Natural killer cell (primary cell): Measurements from ENCODE around the gene CACNA1D. TPM values are rescaled to one million over a fixed set of nuclear protein-coding genes. Genes with fewer than 3 reads are reported as not detected.
"Not testable (repeated sequence)": the region's sequence is repeated elsewhere in the genome, so short reads cannot be mapped to it uniquely, and the experiment has no call there.

Experiments used
- ATAC-seq, 3 donors: fragments of 150-1000 bp in 2 of 3; fragments of 200-7000 bp in 1 of 3; cut with Tn5 transposase; 1 replicate in 1 of 3; 2 replicates in 2 of 3; pipeline ENCODE4 v1.10.0; 2021; ENCODE audit warnings: mild to moderate bottlenecking in 2 of 3, moderate library complexity in 2 of 3
- DNase-seq, 2 donors: peaks; one replicate each; pipeline versions ENCODE4 v3.0.0 to v3.0.0-alpha.2; 2013 to 2021; ENCODE audit warnings: mixed read lengths in 1 of 2
- H3K27ac ChIP-seq: one replicate; pipeline ENCODE4 v1.5.1; 2013; ENCODE audit warnings: mild to moderate bottlenecking, low read length
- H3K27me3 ChIP-seq: one replicate; pipeline ENCODE4 v1.6.1; 2013; ENCODE audit warnings: low read length; ENCODE audit not compliant: control insufficient read depth, insufficient read depth
- H3K36me3 ChIP-seq: one replicate; pipeline ENCODE4 v1.6.1; 2013; ENCODE audit warnings: low read length; ENCODE audit not compliant: control insufficient read depth, insufficient read depth
- H3K4me1 ChIP-seq: one replicate; pipeline ENCODE4 v1.6.1; 2013; ENCODE audit warnings: low read length; ENCODE audit not compliant: control insufficient read depth, insufficient read depth
- H3K4me3 ChIP-seq: one replicate; pipeline ENCODE4 v1.5.1; 2013; ENCODE audit warnings: low read length
- H3K9me3 ChIP-seq: one replicate; pipeline ENCODE4 v1.6.1; 2013; ENCODE audit warnings: low read length; ENCODE audit not compliant: control insufficient read depth, insufficient read depth
- H3K27ac Mint-ChIP-seq, 2 donors: one replicate each; pipeline ENCODE4 v1.8.0; 2022; ENCODE audit warnings: mild to moderate bottlenecking in 2 of 2, mixed read lengths in 2 of 2, moderate library complexity in 1 of 2
- H3K27me3 Mint-ChIP-seq, 2 donors: one replicate each; pipeline ENCODE4 v1.8.0; 2022; ENCODE audit warnings: low read depth in 2 of 2, mixed read lengths in 2 of 2
- H3K36me3 Mint-ChIP-seq: one replicate; pipeline ENCODE4 v1.8.0; 2022; ENCODE audit warnings: mixed read lengths
- H3K4me1 Mint-ChIP-seq, 2 donors: one replicate each; pipeline ENCODE4 v1.8.0; 2022; ENCODE audit warnings: mixed read lengths in 2 of 2
- H3K4me3 Mint-ChIP-seq: one replicate; pipeline ENCODE4 v1.8.0; 2022; ENCODE audit warnings: mild to moderate bottlenecking, moderate library complexity, mixed read lengths
- H3K9me3 Mint-ChIP-seq, 2 donors: one replicate each; pipeline ENCODE4 v1.8.0; 2022; ENCODE audit warnings: mixed read lengths in 2 of 2
- WGBS: methylation state at CpG from one replicate; pipeline ENCODE4 v1.1.7; 2013; ENCODE audit warnings: missing lambda C conversion rate; ENCODE audit not compliant: insufficient coverage; 5-methylcytosine and 5-hydroxymethylcytosine counted together
- intact Hi-C: fragments of 100-400 bp; cut with micrococcal nuclease; formaldehyde crosslinking; loops from one replicate; pipeline ENCODE4 v1.14.2; 2022
- total RNA-seq, 4 donors: library from RNA; stranded (reverse); fragments of 120-200 nt in 1 of 4; gene quantifications; one replicate each; pipeline versions ENCODE4 v1.2.3 to v1.2.4, GENCODE V29; 2013 to 2022
- TF ChIP-seq, protein P1 (sequence below): fragments of 200-600 bp; IDR thresholded peaks from one replicate; pipeline ENCODE4 v1.8.0; 2022; ENCODE audit warnings: antibody characterized with exemption

Gene CACNA1D
- total RNA-seq, 3 donors from 2014 or later (not counting 1 experiment from before 2014, with no cell fraction given): 0.54 to 10.1 TPM; not detected in 1

DNA sequence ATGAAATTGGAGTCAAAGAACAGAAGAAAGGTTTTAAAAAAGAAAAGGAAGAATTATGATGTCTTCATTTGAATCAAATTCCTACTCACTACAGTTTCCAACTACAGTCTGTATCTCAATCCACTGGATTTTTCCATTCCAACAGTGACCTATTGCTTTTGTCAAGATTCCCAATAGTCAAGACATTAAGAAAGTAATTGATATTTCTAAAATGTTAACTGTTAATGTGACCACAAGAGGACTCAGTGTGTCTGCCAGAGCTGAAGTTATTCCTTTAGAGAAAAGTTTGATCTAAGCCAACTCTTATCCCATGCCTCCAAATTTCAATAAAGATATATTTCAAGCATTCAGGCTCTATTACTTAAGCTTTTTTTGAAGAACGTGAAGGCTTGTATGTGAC is 163.2 kb downstream of the CACNA1D start:
- H3K4me1 Mint-ChIP-seq: no peaks in the 10 kb centered on the region
- 88% methylated on average over 1 of the region's 1 CpG for WGBS
- Histone ChIP-seq H3K9me3 (peaks cover 13% of the 10 kb centered on the region), H3K27ac (no peak overlapping the region), H3K27me3 (no peaks in the 10 kb centered on the region), H3K36me3 (no peaks in the 10 kb centered on the region), H3K4me3 (no peak overlapping the region), H3K4me1 (no peaks in the 10 kb centered on the region)
- peaks cover 22 to 49% of the 10 kb centered on the region in 2 donors for H3K27me3 Mint-ChIP-seq
- no peak overlapping the region for H3K4me3 Mint-ChIP-seq
- DNase-seq (no peak), ATAC-seq (no peak)
- TF ChIP-seq, protein P1, sequence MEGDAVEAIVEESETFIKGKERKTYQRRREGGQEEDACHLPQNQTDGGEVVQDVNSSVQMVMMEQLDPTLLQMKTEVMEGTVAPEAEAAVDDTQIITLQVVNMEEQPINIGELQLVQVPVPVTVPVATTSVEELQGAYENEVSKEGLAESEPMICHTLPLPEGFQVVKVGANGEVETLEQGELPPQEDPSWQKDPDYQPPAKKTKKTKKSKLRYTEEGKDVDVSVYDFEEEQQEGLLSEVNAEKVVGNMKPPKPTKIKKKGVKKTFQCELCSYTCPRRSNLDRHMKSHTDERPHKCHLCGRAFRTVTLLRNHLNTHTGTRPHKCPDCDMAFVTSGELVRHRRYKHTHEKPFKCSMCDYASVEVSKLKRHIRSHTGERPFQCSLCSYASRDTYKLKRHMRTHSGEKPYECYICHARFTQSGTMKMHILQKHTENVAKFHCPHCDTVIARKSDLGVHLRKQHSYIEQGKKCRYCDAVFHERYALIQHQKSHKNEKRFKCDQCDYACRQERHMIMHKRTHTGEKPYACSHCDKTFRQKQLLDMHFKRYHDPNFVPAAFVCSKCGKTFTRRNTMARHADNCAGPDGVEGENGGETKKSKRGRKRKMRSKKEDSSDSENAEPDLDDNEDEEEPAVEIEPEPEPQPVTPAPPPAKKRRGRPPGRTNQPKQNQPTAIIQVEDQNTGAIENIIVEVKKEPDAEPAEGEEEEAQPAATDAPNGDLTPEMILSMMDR: no peak
- intact Hi-C loops: no loop called here
- H3K27ac Mint-ChIP-seq: no peak overlapping the region
- peaks cover 9% of the 10 kb centered on the region for H3K36me3 Mint-ChIP-seq
- H3K9me3 Mint-ChIP-seq: peaks cover 2 to 9% of the 10 kb centered on the region in 2 donors

DNA sequence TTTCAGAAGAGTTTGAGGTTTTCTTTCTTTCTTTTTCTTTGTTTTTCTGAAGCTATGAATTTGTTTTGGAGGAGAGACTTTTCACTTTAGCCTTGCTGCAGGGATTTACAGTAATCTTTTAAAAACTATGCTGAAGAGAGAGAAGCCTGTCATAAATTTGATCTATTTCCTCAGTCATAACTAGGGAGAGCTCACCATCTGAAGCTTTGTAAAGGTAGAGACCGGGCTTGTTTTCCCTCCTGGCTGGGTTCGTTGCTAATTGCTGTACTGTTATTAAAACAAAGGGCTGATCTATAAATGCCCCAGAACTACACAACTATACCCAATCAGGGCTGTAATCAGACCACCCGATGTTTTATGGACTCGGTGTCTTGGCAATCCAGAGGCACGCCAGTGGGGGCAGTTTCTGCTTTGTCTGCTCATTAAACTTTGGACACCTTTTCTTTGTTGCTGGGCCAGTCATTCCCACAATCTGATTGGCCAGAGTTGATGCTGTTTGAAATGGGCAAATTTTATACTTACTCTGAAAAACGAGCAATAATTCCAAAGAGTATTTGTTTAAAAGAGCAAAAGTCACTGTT is 164.3 kb downstream of the CACNA1D start:
- no peaks in the 10 kb centered on the region for H3K4me1 ChIP-seq
- ATAC-seq: no peak
- H3K27me3 Mint-ChIP-seq: peaks cover 22 to 42% of the 10 kb centered on the region in 2 donors
- peaks cover 4 to 6% of the 10 kb centered on the region in 2 donors for H3K9me3 Mint-ChIP-seq
- H3K4me3 ChIP-seq: no peak overlapping the region
- H3K27ac ChIP-seq: no peak overlapping the region
- peaks cover 20% of the 10 kb centered on the region for H3K9me3 ChIP-seq
- WGBS: 83% methylated on average over 6 of the region's 6 CpGs
- H3K4me3 Mint-ChIP-seq: no peak overlapping the region
- H3K27me3 ChIP-seq: no peaks in the 10 kb centered on the region
- no peak for DNase-seq
- H3K27ac Mint-ChIP-seq: no peak overlapping the region
- no peaks in the 10 kb centered on the region for H3K4me1 Mint-ChIP-seq
- no peaks in the 10 kb centered on the region for H3K36me3 ChIP-seq
- TF ChIP-seq, protein P1: no peak
- peaks cover 1% of the 10 kb centered on the region for H3K36me3 Mint-ChIP-seq
- intact Hi-C loops: no loop called here

DNA sequence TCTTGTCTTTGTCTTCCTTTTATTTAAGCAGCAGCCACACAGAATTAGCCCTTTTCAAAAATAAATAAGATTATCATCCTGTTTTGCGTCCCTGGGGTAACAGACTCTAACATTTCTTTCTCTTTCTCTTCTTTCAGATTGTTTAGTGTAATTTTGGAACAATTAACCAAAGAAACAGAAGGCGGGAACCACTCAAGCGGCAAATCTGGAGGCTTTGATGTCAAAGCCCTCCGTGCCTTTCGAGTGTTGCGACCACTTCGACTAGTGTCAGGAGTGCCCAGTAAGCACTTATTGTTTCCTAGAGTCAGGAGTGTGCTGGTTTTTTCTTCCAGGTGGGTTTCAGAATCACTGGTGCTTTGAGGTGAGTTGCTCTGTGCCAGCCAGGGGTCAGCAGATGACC is 165.6 kb downstream of the CACNA1D start:
- Histone ChIP-seq H3K4me1 (no peaks in the 10 kb centered on the region), H3K27me3 (no peaks in the 10 kb centered on the region), H3K9me3 (peaks cover 20% of the 10 kb centered on the region), H3K4me3 (no peak overlapping the region), H3K36me3 (no peaks in the 10 kb centered on the region), H3K27ac (no peak overlapping the region)
- Mint-ChIP-seq H3K9me3 (peaks cover 3 to 4% of the 10 kb centered on the region in 2 donors), H3K27ac (no peak overlapping the region), H3K36me3 (no peaks in the 10 kb centered on the region), H3K4me3 (no peak overlapping the region), H3K4me1 (no peaks in the 10 kb centered on the region), H3K27me3 (peaks cover 18 to 34% of the 10 kb centered on the region in 2 donors)
- DNase-seq (no peak), ATAC-seq (no peak)
- 80% methylated on average over 6 of the region's 7 CpGs for WGBS
- TF ChIP-seq, protein P1: no peak
- intact Hi-C loops: no loop called here

DNA sequence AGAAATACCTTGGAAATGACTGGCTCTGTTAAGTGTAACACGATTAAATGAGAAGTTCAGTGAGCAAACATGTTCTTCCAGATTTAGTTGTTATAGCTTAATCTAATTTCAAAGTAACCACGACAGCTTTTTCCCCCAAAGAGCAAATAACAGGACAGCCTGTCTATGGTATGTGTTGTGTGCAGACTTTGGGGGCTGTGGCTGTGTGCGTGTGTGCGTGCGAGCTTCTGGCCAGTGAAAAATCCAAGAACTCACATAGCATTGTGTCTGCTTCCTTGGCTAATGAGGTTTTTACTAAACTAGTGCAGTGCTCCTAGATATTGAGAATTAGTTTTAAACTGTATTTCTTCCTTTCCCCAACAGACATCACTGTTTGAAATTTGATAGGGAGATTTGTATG is 167.1 kb downstream of the CACNA1D start:
- Histone ChIP-seq H3K4me1 (no peaks in the 10 kb centered on the region), H3K9me3 (peaks cover 20% of the 10 kb centered on the region), H3K27me3 (no peaks in the 10 kb centered on the region), H3K36me3 (no peaks in the 10 kb centered on the region), H3K4me3 (no peak overlapping the region), H3K27ac (no peak overlapping the region)
- TF ChIP-seq, protein P1: no peak
- intact Hi-C loops: no loop called here
- Mint-ChIP-seq H3K36me3 (no peaks in the 10 kb centered on the region), H3K4me3 (no peak overlapping the region), H3K27ac (no peak overlapping the region), H3K4me1 (no peaks in the 10 kb centered on the region), H3K9me3 (peaks cover 3 to 4% of the 10 kb centered on the region in 2 donors), H3K27me3 (peaks cover 14 to 28% of the 10 kb centered on the region in 2 donors)
- whole genome bisulfite sequencing: 96% methylated on average over 5 of the region's 5 CpGs
- ATAC-seq (no peak), DNase-seq (no peak)

DNA sequence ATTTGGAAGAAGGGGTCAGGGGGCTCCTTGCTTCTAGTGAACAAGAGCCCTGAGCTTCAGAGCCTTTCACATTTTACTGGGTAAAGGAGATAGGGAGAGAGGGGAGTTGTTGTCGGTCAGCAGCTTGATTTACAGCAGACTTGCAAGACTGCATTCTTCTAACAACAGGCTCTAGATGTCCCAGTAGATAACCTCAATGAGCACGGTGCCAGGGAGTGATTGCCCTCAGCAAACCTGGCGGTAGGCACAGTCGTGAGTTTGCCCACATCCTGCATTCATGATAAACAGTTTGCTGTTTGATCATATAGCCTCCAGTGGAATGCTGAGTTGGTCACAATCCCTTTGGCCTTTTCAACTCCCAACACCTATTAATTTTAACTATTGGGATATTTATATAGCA is 170.4 kb downstream of the CACNA1D start:
- H3K36me3 Mint-ChIP-seq, H3K4me3 ChIP-seq, H3K4me1 Mint-ChIP-seq, H3K27ac Mint-ChIP-seq, H3K27me3 ChIP-seq, H3K4me3 Mint-ChIP-seq, H3K36me3 ChIP-seq, DNase-seq, intact Hi-C loops, H3K9me3 Mint-ChIP-seq, H3K27ac ChIP-seq, H3K4me1 ChIP-seq, ATAC-seq: not testable (repeated sequence)
- peaks cover 20% of the 10 kb centered on the region for H3K9me3 ChIP-seq
- peaks cover 14 to 22% of the 10 kb centered on the region in 2 donors for H3K27me3 Mint-ChIP-seq
- 58% methylated on average over 4 of the region's 4 CpGs for WGBS
